ENCODE measurements around the gene UBN2.

The UBN2 gene

GRCh38 chr7:139232904-139233303 is 1.9 kb downstream of the UBN2 start:
- DNase-seq = no peak

GRCh38 chr7:139241258-139241657 is 10.2 kb downstream of the UBN2 start:
- no peak for DNase-seq

GRCh38 chr7:139242741-139243281 is 11.8 kb downstream of the UBN2 start:
- no peak for DNase-seq

GRCh38 chr7:139245401-139245800 is 14.4 kb downstream of the UBN2 start:
- DNase-seq = no peak

GRCh38 chr7:139246494-139246893 is 15.5 kb downstream of the UBN2 start:
- no peak for DNase-seq

- no peak for DNase-seq
These were observed 15.9 kb downstream of the UBN2 start for GRCh38 chr7:139246905-139247304.

GRCh38 chr7:139249179-139249810 is 18.3 kb downstream of the UBN2 start:
- DNase-seq = no peak

- DNase-seq = no peak
These were observed 21.4 kb downstream of the UBN2 start for GRCh38 chr7:139252451-139252850.

- no peak for DNase-seq
These were observed 23.2 kb downstream of the UBN2 start for GRCh38 chr7:139254281-139254680.

- no peak for DNase-seq
These were observed 23.7 kb downstream of the UBN2 start for GRCh38 chr7:139254728-139255127.

GRCh38 chr7:139255290-139255689 is 24.3 kb downstream of the UBN2 start:
- no peak for DNase-seq

- DNase-seq = no peak
These were observed 28.1 kb downstream of the UBN2 start for GRCh38 chr7:139259142-139259541.

- DNase-seq = no peak
These were observed 33.2 kb downstream of the UBN2 start for GRCh38 chr7:139264220-139264619.

GRCh38 chr7:139265673-139266072 is 34.6 kb downstream of the UBN2 start:
- DNase-seq = no peak

GRCh38 chr7:139271718-139272628 is 40.9 kb downstream of the UBN2 start:
- DNase-seq = no peak

- DNase-seq = no peak
These were observed 53.3 kb downstream of the UBN2 start for GRCh38 chr7:139284252-139284896.

GRCh38 chr7:139286144-139286543 is 55.1 kb downstream of the UBN2 start:
- DNase-seq = no peak

- DNase-seq = no peak
These were observed 61.8 kb downstream of the UBN2 start for GRCh38 chr7:139292821-139293220.

GRCh38 chr7:139293534-139293933 is 62.5 kb downstream of the UBN2 start:
- DNase-seq = no peak

GRCh38 chr7:139294241-139294640 is 63.2 kb downstream of the UBN2 start:
- no peak for DNase-seq

- DNase-seq = no peak
These were observed 64.0 kb downstream of the UBN2 start for GRCh38 chr7:139294951-139295575.

- DNase-seq = no peak
These were observed 66.8 kb downstream of the UBN2 start for GRCh38 chr7:139297795-139298194.

GRCh38 chr7:139299296-139299695 is 68.3 kb downstream of the UBN2 start:
- DNase-seq = no peak

All from NCI-H146 (cell line).